Hepatocyte (in vitro differentiated cells): ENCODE measurements around the gene IL31RA. TPM values are rescaled to one million over a fixed set of nuclear protein-coding genes. Genes with fewer than 3 reads are reported as not detected.

Source experiments
- DNase-seq: peaks from one replicate; pipeline ENCODE4 v3.0.0-alpha.2; 2016; ENCODE audit warnings: low spot score
- H2AFZ ChIP-seq: fragments of 200-600 bp; sonication (generic); 2 replicates; pipeline ENCODE4 v1.6.0; 2016; ENCODE audit warnings: antibody characterized with exemption, mild to moderate bottlenecking
- H3K27ac ChIP-seq: fragments of 200-600 bp; sonication (generic); 2 replicates; pipeline ENCODE4 v1.5.1; 2016; ENCODE audit warnings: mild to moderate bottlenecking
- H3K27me3 ChIP-seq: fragments of 200-600 bp; sonication (generic); 2 replicates; pipeline ENCODE4 v1.6.1; 2016
- H3K36me3 ChIP-seq: fragments of 200-600 bp; sonication (generic); replicated peaks from 2 replicates; pipeline ENCODE4 v1.5.1; 2016; ENCODE audit warnings: low read depth; ENCODE audit not compliant: insufficient read depth
- H3K4me1 ChIP-seq: fragments of 200-600 bp; sonication (generic); 2 replicates; pipeline ENCODE4 v1.5.1; 2016; ENCODE audit warnings: mild to moderate bottlenecking, moderate library complexity; ENCODE audit not compliant: insufficient read depth
- H3K4me2 ChIP-seq: fragments of 200-600 bp; sonication (generic); 2 replicates; pipeline ENCODE4 v1.6.0; 2016
- H3K4me3 ChIP-seq: fragments of 200-600 bp; sonication (generic); 2 replicates; pipeline ENCODE4 v1.5.1; 2016; ENCODE audit warnings: mild to moderate bottlenecking
- H3K79me2 ChIP-seq: fragments of 200-600 bp; sonication (generic); 2 replicates; pipeline ENCODE4 v1.6.0; 2017; ENCODE audit warnings: mild to moderate bottlenecking
- H3K9me2 ChIP-seq: fragments of 200-600 bp; sonication (generic); replicated peaks from 2 replicates; pipeline ENCODE4 v1.6.0; 2017; ENCODE audit warnings: mild to moderate bottlenecking; ENCODE audit not compliant: insufficient read depth
- H3K9me3 ChIP-seq: fragments of 200-600 bp; sonication (generic); 2 replicates; pipeline ENCODE4 v1.5.1; 2016; ENCODE audit warnings: low read depth, mild to moderate bottlenecking
- H4K20me1 ChIP-seq: fragments of 200-600 bp; sonication (generic); 2 replicates; pipeline ENCODE4 v1.6.0; 2016; ENCODE audit warnings: mild to moderate bottlenecking; ENCODE audit not compliant: insufficient read depth, poor library complexity, severe bottlenecking
- CTCF ChIP-seq: fragments of 200-600 bp; sonication (generic); IDR thresholded peaks from 2 replicates; pipeline ENCODE4 v1.5.1; 2016; ENCODE audit warnings: antibody characterized with exemption, mild to moderate bottlenecking; ENCODE audit not compliant: poor library complexity
- EZH2 ChIP-seq: fragments of 200-600 bp; sonication (generic); IDR thresholded peaks from 2 replicates; pipeline ENCODE4 v1.6.1; 2016; ENCODE audit warnings: antibody characterized with exemption, mild to moderate bottlenecking, borderline replicate concordance
- EZH2phosphoT487 ChIP-seq: fragments of 200-600 bp; sonication (generic); IDR thresholded peaks from one replicate; pipeline ENCODE4 v1.6.1; 2018; ENCODE audit warnings: antibody characterized with exemption, mild to moderate bottlenecking, low read depth, moderate library complexity; ENCODE audit not compliant: unreplicated experiment, severe bottlenecking
- WGBS: methylation state at CpG from one replicate; pipeline ENCODE4 v1.1.6; 2016; ENCODE audit warnings: low lambda C conversion rate; ENCODE audit errors: missing lambda C conversion rate; 5-methylcytosine and 5-hydroxymethylcytosine counted together
- polyA plus RNA-seq: library from polyadenylated mRNA; unstranded; fragments of >200 nt; fragmentation: Nextera tagmentation; extraction: Ambion mirVana; gene quantifications from 2 replicates; pipeline ENCODE4 v1.2.1, GENCODE V29; 2016
- total RNA-seq: library from RNA; depleted of rRNA; stranded (reverse); fragments of >200 nt; gene quantifications from 2 replicates; pipeline ENCODE4 v1.2.3, GENCODE V29; 2014

The IL31RA gene
- total and polyA plus RNA-seq, 2 experiments from 2014 or later: 0.53 to 0.93 TPM

GRCh38 chr5:55925181-55925580 is 74.0 kb downstream of the IL31RA start:
- Histone ChIP-seq H2AFZ (no peak overlapping the region), H3K27me3 (no peaks in the 10 kb centered on the region), H3K27ac (no peak overlapping the region), H3K4me2 (no peak overlapping the region), H3K9me3 (no peaks in the 10 kb centered on the region), H3K79me2 (no peaks in the 10 kb centered on the region), H3K36me3 (no peaks in the 10 kb centered on the region), H3K9me2 (no peaks in the 10 kb centered on the region), H3K4me3 (no peak overlapping the region), H4K20me1 (no peaks in the 10 kb centered on the region), H3K4me1 (no peaks in the 10 kb centered on the region)
- DNase-seq: no peak
- TF ChIP-seq EZH2phosphoT487: no peak
- TF ChIP-seq CTCF: no peak
- no peak for TF ChIP-seq EZH2
- WGBS: 100% methylated on average over 3 of the region's 3 CpGs

- H3K79me2 ChIP-seq: no peaks in the 10 kb centered on the region
- H3K36me3 ChIP-seq: no peaks in the 10 kb centered on the region
- no peak overlapping the region for H3K27ac ChIP-seq
- DNase-seq: no peak
- H2AFZ ChIP-seq: no peak overlapping the region
- H3K9me2 ChIP-seq: no peaks in the 10 kb centered on the region
- H4K20me1 ChIP-seq: no peaks in the 10 kb centered on the region
- TF ChIP-seq CTCF: no peak
- TF ChIP-seq EZH2: no peak
- no peak for TF ChIP-seq EZH2phosphoT487
- no peak overlapping the region for H3K4me3 ChIP-seq
- H3K9me3 ChIP-seq: no peaks in the 10 kb centered on the region
- H3K27me3 ChIP-seq: no peaks in the 10 kb centered on the region
- H3K4me1 ChIP-seq: no peaks in the 10 kb centered on the region
- 65% methylated on average over 5 of the region's 5 CpGs for WGBS
- no peak overlapping the region for H3K4me2 ChIP-seq
Measured at GRCh38 chr5:55925712-55926111, 74.6 kb downstream of the IL31RA start.

GRCh38 chr5:55926476-55926875 is 75.3 kb downstream of the IL31RA start:
- Histone ChIP-seq H3K9me2 (no peaks in the 10 kb centered on the region), H3K36me3 (no peaks in the 10 kb centered on the region), H3K4me1 (no peaks in the 10 kb centered on the region), H3K9me3 (no peaks in the 10 kb centered on the region), H3K4me3 (no peak overlapping the region), H2AFZ (no peak overlapping the region), H3K27ac (no peak overlapping the region), H4K20me1 (no peaks in the 10 kb centered on the region), H3K27me3 (no peaks in the 10 kb centered on the region), H3K79me2 (no peaks in the 10 kb centered on the region), H3K4me2 (no peak overlapping the region)
- DNase-seq: no peak
- WGBS: 80% methylated on average over 5 of the region's 5 CpGs
- TF ChIP-seq EZH2: no peak
- TF ChIP-seq CTCF: no peak
- TF ChIP-seq EZH2phosphoT487: no peak
